C4-2B (cell line): ENCODE data around the gene WFDC12.

Experiments
- ZFX ChIP-seq: fragments of 450-650 bp; IDR thresholded peaks from 2 replicates; pipeline ENCODE4 v1.6.1; 2017
- TF ChIP-seq, protein P1 (sequence below): fragments of 450-650 bp; conservative IDR thresholded peaks from 2 replicates; pipeline ENCODE4 v1.5.1; 2017; ENCODE audit warnings: mild to moderate bottlenecking

DNA sequence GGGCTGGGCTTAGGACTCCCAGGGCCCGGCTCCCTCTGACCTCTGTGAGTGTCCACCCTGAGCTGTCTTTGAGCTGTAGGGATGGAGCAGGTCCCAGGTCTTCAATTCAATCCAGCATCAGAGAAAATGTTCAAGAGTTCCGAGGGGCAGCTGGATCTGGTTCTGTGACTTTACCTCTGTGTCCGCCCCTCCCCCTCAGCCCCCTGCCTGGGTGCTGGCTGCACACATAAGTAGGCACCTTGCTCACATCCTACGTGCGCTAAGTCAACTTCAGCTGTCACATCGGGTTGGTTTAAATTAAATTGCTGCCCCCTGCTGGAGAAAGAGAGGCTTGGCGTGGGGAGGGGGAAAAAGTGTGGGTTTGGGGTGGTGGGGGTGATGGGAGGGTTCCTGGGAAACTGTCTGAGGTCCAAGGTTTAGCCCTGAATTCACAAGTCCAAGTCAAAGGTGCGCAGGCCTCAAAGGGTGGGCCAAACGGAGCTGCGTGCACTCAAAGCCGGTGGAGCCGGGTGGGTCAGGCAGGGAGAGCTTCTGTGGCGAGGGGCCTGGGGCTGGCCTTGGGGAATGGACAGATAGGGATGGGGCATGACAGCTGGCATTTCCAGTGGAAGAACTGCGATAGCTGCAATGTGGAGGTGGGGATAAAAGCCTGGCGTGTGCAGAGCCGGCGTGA lies 12.3 kb downstream of the WFDC12 start:
- TF ChIP-seq, protein P1, sequence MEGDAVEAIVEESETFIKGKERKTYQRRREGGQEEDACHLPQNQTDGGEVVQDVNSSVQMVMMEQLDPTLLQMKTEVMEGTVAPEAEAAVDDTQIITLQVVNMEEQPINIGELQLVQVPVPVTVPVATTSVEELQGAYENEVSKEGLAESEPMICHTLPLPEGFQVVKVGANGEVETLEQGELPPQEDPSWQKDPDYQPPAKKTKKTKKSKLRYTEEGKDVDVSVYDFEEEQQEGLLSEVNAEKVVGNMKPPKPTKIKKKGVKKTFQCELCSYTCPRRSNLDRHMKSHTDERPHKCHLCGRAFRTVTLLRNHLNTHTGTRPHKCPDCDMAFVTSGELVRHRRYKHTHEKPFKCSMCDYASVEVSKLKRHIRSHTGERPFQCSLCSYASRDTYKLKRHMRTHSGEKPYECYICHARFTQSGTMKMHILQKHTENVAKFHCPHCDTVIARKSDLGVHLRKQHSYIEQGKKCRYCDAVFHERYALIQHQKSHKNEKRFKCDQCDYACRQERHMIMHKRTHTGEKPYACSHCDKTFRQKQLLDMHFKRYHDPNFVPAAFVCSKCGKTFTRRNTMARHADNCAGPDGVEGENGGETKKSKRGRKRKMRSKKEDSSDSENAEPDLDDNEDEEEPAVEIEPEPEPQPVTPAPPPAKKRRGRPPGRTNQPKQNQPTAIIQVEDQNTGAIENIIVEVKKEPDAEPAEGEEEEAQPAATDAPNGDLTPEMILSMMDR, result peak; percentile 83
- TF ChIP-seq ZFX, result no peak
